ENCODE results near the gene MAPK9. TPM values are rescaled to one million over a fixed set of nuclear protein-coding genes. Genes with fewer than 3 reads are reported as not detected.

MAPK9 gene
- total and polyA plus RNA-seq, 9 of the 15 experiments (the other 6 are each of a cell fraction or from before 2014, with no cell fraction given): 4.8 to 58.0 (median 29.9) TPM

- no peak for TF ChIP-seq MTF1 (CRISPR knock-in tag; IDR thresholded peaks at IDR 0.05; ENCODE audit: borderline replicate concordance)
- no peak for TF ChIP-seq ZBTB9 (CRISPR knock-in tag; IDR thresholded peaks at IDR 0.05)
- no peak for TF ChIP-seq L3MBTL2 (IDR thresholded peaks at IDR 0.05)
- no peak for TF ChIP-seq ZNF23 (CRISPR knock-in tag; IDR thresholded peaks at IDR 0.05)
- no peak for TF ChIP-seq ZNF707 (CRISPR knock-in tag; conservative IDR thresholded peaks at IDR 0.05)
- no peak for TF ChIP-seq SMARCA5 (IDR thresholded peaks at IDR 0.05)
Observed at GRCh38 chr5:180250329-180250728, 41.6 kb downstream of the MAPK9 start (continued).

DNA sequence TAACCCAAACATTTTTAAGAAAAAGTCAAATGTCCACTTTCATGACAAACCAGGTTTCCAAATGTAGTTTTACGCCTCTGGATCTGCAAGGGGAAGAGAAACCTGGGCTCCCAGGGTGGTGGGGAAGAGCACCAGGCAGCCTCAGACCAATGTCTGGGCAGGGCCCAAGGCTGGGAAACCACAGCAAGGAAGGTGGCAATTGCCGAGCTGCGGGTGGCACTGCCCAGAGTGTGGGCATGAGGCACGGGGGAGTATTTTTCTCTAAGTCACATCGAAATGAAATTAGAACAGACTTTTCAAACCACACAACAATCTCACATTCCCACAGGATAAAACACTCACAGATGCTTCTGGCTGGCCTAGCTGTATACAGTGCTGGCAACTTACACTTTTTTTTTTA, 50.3 kb downstream of the MAPK9 start:
- Histone ChIP-seq H4K20me1 (replicated peaks; ENCODE audit: control insufficient read depth, insufficient read depth, low read length) (no peaks in the 10 kb centered on the region), H3K9ac (ENCODE audit: insufficient read depth in 1 of 2, low read depth in 2 of 2, low read length in 2 of 2) (no peak overlapping the region), H3K4me1 (replicated peaks in 1 of 2; ENCODE audit: control insufficient read depth in 2 of 2, insufficient read depth in 2 of 2, low read length in 2 of 2) (no peaks in the 10 kb centered on the region), H2AFZ (ENCODE audit: low read depth, low read length) (no peak overlapping the region), H3K27me3 (ENCODE audit: control insufficient read depth in 2 of 2, insufficient read depth in 2 of 2, low read length in 2 of 2) (no peaks in the 10 kb centered on the region), H3K36me3 (ENCODE audit: control insufficient read depth, insufficient read depth, low read length) (peaks cover 56% of the 10 kb centered on the region), H3K4me3 (no peak overlapping the region), H3K4me2 (ENCODE audit: insufficient read depth, low read length) (no peak overlapping the region), H3K9me1 (ENCODE audit: control insufficient read depth, insufficient read depth, low read length) (no peaks in the 10 kb centered on the region), H3K79me2 (ENCODE audit: control insufficient read depth, insufficient read depth, low read length) (no peaks in the 10 kb centered on the region), H3K27ac (ENCODE audit: extremely low read depth, low read depth, low read length) (no peak overlapping the region), H3K9me3 (replicated peaks; ENCODE audit: control insufficient read depth, insufficient read depth, low read depth, low read length) (no peaks in the 10 kb centered on the region)
- 95% methylated on average over 5 of the region's 5 CpGs for WGBS (ENCODE audit: insufficient coverage, low coverage, missing lambda C conversion rate)
- BruUV-seq (replicated peaks): no TSS peak
- ChIA-PET CTCF (ENCODE audit: low intra/inter-chr PET ratio) (no interaction called here), POLR2A (no interaction called here)
- intact Hi-C loops (cut with micrococcal nuclease) (no loop called here), in situ Hi-C loops (cut with MboI) (no loop called here)
- no peak for FAIRE-seq
- TF ChIP-seq CBX8 (IDR thresholded peaks at IDR 0.05; ENCODE audit: borderline replicate concordance, extremely low read depth, low read depth, low read length, poor library complexity, severe bottlenecking) (no peak), RCOR1 (IDR thresholded peaks at IDR 0.05; ENCODE audit: borderline replicate concordance in 1 of 2, low read depth in 2 of 2, low read length in 2 of 2) (no peak), TRIM28 (IDR thresholded peaks at IDR 0.05) (no peak), ZNF274 (IDR thresholded peaks at IDR 0.05; ENCODE audit: borderline replicate concordance, low read depth, low read length) (no peak), NRF1 (conservative IDR thresholded peaks at IDR 0.05 in 1 of 2, IDR thresholded peaks at IDR 0.05 in 1 of 2) (no peak), ZNF143 (CRISPR knock-in tag; IDR thresholded peaks at IDR 0.05) (no peak), CSDE1 (IDR thresholded peaks at IDR 0.05) (no peak), ZEB2 (IDR thresholded peaks at IDR 0.05) (no peak), ZNF77 (CRISPR knock-in tag; IDR thresholded peaks at IDR 0.05) (no peak), FOXJ3 (CRISPR knock-in tag; IDR thresholded peaks at IDR 0.05) (no peak), NCOA2 (IDR thresholded peaks at IDR 0.05; ENCODE audit: partially characterized antibody in 2 of 2) (no peak)
- no peak for ATAC-seq
- DNase-seq (ENCODE audit: extremely low read depth in 1 of 4, low spot score in 3 of 4): no peak

Data from K562 (cell line).